HG02852 (cell line): ENCODE data around the gene PIGX.

ENCODE experiments used
- ATAC-seq: cut with Tn5 transposase; IDR thresholded peaks from one replicate; pipeline ENCODE4 v1.9.1; 2021; ENCODE audit warnings: mild to moderate bottlenecking, moderate library complexity; ENCODE audit not compliant: unreplicated experiment

The PIGX gene

GRCh38 chr3:196754091-196754981 is 42.2 kb downstream of the PIGX start:
- no peak for ATAC-seq

- ATAC-seq: no peak
These were observed 44.6 kb downstream of the PIGX start for GRCh38 chr3:196756732-196757131.

- ATAC-seq: no peak
These were observed 45.9 kb downstream of the PIGX start for GRCh38 chr3:196757876-196758739.

GRCh38 chr3:196763179-196763578 is 51.0 kb downstream of the PIGX start:
- ATAC-seq: no peak

GRCh38 chr3:196765454-196765853 is 53.3 kb downstream of the PIGX start:
- no peak for ATAC-seq

GRCh38 chr3:196771067-196771466 is 58.9 kb downstream of the PIGX start:
- no peak for ATAC-seq

- no peak for ATAC-seq
These were observed 59.9 kb downstream of the PIGX start for GRCh38 chr3:196772102-196772501.

GRCh38 chr3:196772897-196773296 is 60.7 kb downstream of the PIGX start:
- no peak for ATAC-seq

- ATAC-seq: no peak
These were observed 62.1 kb downstream of the PIGX start for GRCh38 chr3:196774191-196774820.

- no peak for ATAC-seq
These were observed 62.8 kb downstream of the PIGX start for GRCh38 chr3:196774848-196775422.

GRCh38 chr3:196775938-196776337 is 63.8 kb downstream of the PIGX start:
- no peak for ATAC-seq

GRCh38 chr3:196777836-196778235 is 65.7 kb downstream of the PIGX start:
- ATAC-seq: no peak

GRCh38 chr3:196778755-196779154 is 66.6 kb downstream of the PIGX start:
- no peak for ATAC-seq

GRCh38 chr3:196782511-196782910 is 70.3 kb downstream of the PIGX start:
- no peak for ATAC-seq
